Measurements from ENCODE around the gene TSC22D1.

TSC22D1 gene

DNA sequence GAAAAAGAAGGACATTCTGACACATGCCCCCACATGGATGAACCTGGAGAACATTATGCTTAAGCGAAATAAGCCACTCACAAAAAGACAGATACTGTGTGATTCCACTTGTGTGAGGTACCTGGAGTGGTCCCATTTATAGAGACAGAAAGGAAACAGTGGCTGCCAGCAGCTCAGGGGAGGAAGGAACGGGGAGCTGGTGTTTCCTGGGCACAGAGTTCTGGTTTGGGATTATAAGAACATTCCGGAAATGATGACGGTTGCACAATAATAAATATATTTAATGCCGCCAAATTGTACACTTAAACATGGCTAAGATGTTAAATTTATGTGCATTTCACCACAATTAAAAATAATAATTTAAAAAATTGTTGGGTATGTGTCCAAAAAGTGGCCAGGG lies 169.5 kb downstream of the TSC22D1 start:
- no peak for DNase-seq (ENCODE audit: low read depth in 2 of 2)

DNA sequence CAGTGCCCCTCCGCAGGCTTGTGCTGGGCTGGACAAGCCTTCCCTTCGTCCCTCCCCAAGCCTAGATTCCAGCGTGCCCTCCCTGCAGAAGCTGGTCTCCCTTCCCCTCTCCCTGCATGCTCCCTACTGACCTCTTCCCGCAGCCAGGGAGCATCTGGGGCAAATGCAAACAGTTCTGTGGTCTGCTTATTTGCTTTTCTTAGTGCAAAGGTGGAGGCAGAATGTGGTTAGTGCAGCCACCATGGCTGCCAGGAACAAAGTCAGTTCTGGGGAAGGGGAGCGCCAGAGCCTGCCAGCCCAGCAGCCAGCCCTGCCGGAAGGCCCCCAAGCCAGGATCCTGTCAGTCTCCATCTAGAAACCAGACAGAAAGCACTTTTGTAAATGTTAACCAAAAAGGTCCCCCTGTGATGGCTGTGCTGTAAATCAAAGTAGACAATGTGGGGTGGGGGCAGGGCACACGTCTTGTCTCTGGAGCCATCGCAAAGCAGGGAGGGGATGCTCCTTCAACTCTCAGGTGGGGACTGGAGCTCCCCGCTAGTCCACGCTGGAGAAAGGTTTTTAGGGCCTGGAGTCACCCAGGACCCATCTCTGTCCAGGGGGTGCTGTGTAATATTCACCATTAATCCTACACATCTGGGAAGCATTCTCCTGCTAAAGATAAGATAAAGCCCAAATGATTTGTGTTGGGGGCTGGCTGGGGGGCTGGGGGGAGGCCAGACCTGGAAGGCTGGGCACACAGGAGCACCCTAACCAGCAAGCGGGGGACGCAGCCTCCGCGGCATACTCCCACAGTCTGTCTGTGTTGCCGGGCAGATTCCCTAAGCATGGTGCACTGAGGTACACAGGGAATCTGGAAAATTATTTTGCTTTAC lies 171.6 kb downstream of the TSC22D1 start:
- DNase-seq (ENCODE audit: low read depth in 2 of 2): no peak

DNA sequence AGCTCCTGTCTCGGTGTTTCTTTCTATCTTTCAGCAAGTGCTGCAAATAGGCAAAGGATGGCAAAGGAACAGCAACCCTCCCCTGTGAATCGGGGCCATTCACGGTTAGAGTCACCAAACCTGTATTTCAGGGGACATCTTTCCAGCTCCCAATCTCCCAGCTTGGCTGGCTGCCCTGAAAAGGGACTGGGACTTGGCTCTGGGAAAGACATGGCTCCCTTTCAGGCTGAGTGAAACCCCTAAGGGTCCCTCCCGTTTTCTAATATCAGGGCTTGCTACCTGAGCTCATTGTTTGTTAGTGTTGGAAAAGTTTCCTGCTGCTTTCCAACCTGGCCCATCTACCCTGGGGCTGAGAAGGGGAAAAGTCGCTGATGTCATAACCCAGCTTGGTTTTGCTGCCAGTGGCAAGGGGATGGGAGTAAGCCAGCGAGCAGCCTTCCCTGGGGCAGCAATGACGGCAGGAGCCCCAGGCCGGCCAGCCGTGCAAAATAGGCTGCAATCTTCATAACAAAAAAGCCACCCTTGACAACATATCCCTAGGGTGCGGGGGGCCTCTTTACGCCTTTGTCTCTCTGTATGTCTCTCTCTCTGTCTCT lies 172.6 kb downstream of the TSC22D1 start:
- DNase-seq (ENCODE audit: low read depth in 2 of 2): no peak

DNA sequence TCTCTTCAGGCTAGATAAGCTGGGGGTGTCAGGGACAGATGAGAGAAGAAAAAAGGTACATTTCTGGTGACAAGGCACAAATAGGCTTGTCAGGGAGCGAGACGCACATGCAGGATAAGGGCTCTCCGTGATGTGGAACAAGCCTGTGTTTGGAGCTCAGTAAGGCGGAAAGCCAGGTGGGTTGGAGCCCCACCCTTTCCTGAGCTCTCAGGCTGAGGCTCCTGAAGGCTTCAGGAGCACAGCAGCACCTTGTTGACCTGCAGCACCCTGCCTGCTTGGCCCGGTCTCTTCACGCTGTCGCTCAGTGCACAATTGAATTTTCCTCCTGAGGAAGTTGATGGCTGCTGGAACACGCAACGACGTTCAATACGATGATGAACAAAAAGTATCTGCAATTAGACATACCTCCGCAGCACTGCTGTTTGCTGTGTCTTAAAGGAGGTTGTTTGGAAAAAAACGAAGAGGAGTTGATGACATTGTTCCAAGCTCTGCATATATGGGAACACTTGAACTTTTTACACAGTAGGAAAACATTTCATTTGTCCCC lies 173.2 kb downstream of the TSC22D1 start:
- no peak for DNase-seq (ENCODE audit: low read depth in 2 of 2)

DNA sequence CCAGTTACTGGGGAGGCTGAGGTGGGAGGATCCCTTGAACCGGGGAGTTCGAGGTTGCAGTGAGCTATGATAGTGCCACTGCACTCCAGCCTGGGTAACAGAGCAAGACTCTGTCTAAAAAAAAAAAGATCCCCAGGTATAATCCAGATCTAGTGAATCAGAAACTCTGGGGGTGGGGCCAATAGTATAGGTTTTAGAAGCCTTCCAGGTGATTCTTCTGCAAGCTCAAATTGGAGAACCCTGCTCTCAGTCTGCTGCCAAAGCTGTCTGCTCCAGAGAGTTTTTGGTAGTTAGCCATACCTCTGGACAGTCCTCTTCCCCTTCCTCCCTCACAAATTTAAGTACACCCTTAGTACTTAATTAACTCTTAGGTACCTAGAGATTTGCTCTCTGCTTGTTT lies 174.6 kb downstream of the TSC22D1 start:
- no peak for DNase-seq (ENCODE audit: low read depth in 2 of 2)

DNA sequence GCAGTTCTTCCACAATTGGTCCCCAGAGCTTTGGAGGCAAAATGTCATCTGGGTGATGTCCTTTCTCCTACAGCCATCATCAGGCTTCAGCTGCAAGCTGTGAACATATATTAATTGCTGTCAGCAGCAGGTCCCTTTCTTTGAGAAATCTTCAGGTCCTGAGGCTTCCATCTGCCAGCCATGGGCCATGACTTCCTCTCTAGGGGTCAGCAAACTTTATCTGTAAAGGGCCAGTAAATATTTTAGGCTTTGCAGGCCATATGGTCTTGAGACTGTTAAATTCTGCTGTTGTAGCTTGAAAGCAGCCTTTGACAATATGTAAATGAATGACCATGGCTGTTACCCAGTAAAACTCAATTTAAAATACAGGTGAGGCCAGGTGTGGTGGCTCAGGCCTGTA lies 175.4 kb downstream of the TSC22D1 start:
- no peak for DNase-seq (ENCODE audit: low read depth in 2 of 2)

DNA sequence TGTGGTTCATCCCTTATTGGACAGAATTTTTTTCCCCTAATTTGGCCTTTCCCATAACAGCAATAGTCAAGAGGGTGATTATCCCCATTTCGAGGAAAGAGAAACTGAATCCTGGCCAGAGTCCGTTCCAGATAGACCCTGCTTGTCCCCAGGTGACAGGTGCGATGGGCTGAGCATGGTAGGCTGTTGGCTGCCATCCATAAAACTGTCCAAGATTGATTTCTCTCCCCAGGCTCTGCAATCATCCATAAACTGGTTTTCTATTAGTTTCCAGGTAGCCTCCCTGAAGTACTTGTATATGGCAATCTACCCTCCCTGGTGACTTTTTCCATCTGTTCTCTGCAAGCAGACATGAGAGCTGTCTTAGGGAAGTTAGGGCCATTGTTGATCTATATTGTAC lies 177.1 kb downstream of the TSC22D1 start:
- DNase-seq (ENCODE audit: low read depth in 2 of 2): no peak

DNA sequence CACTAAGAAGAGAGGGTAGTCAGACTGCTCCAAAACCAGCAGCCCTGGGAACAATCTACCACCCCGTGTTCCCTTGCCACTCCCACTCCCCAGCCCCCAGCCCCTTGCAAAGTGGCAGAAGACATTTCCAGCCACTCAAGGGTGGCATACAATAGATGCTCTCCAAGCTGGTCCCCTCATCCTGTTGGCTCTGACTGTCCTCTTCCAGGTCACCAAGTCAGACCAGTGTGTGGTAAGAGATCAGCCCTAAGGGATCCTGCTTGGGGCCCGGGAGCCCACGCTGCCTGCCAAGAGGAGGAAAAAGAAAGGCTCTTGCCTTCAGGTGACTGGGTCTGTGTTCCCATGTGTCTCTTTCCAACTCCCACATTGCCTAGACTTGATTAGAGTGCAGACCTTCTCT lies 177.5 kb downstream of the TSC22D1 start:
- DNase-seq (ENCODE audit: low read depth in 2 of 2): no peak

DNA sequence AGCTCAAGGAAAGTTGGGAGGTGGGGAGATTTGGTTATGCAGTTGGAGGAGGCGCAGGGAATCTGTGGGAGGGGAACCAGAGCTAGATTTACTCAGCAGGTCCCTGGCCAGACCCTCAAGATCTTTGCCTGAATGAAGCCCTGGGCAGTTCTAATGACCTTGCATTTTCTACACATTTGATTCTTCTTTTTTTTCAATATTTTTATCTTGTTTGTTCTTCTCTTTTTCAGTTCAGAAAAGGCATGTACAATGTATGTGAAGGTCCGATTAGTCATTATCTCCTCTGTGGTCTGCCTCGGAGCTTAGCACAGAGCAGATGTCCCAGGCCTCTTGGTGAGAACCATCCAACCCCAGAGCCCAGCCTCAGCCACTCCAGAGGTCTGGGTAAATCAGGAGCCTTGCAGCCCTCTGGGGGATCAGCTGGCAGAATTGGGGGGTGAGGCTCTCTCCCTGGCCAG lies 178.3 kb downstream of the TSC22D1 start:
- DNase-seq (ENCODE audit: low read depth in 2 of 2): no peak

DNA sequence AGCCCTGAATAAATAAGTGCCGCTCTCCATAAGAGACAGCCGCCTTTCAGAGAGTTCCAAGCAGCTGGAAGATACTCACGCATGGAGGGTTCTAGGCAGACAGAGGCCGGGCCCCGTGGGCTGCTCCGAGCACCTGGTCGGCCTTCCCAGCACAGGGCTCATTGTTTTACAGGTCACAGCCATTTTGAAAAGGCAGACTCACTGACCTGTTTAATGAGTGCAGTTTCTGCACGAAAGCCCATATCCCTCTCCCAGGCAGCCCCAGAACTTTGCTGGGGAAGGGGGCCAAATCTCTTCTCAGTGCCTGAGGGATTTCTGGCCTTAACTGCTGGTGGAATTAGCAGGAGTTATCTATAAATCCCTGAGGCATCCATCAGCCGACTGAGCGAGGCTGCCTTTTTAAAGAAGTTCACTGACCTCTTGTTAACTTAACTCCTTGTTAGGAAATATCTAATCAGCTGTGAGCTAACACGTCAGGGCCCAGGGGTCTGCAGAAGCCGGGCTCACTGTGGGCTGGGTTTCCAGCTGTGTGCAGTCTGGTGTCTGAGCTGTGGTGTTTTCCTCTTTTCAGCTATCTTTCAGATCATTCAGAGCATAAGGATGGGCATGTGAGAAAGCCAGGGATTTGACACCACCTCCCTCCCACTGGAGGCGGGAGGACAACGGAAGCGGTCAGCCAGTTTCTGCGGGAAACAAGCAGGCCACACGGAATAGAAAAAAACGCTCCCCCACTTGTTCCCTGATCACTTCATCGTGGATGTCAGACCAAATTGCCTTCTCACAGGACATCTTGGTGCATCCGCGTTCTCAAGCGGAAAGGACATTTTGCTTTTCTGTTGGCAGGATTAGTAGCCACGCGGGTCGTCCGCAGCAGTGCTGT lies 179.2 kb downstream of the TSC22D1 start:
- no peak for DNase-seq (ENCODE audit: low read depth in 2 of 2)

DNA sequence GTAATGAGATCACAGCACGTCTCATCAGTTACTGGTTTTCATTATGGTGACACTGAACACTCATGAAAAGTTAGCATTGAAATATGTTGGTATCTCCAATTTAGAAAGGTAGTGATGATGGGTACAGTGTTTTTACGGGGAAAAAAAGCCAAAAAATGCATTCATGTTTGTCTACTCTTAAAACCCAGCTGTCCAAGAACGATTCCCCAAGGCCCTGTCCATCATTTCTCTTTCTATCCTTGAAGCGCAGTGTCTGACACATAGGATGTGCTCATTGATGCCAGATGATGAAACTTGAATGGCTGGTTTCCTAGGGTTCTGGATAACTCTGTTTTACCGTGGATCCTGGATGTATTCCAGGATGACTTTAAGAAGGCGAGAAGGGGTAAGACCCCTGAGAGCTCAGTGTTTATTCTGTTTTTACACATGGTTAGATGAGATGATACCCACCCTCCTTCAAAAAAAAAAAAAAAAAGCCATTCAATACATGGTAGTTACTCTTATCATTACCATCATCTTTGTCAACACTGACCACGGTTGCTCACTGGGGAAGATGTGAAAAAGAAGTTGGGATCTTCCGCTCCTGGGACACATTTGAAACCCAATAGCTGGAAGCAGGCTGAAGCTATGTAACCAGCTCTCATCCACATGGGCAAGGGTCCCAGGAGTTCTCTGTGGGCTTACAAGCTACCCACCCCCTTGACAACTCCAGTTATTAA lies 180.0 kb downstream of the TSC22D1 start:
- DNase-seq (ENCODE audit: low read depth in 2 of 2): peak; percentile 50 to 55

DNA sequence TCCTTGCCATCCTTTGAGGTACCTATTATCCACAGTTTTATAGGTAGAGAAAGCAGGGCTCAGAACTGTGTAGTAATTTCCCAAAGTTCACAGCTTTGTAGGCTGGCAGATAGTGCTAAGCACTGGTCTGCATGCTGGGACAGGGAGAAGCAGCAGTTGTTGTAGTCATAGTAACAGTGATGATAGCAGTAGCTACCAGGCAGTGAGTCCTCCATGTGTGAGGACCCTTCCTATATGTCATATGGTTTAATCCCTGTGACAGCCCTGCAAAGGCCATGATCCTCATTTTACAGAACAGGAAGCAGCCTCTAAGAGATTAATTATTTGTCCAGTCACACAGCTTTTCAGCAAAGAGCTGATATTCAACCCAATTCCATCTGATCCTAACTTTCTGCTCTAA lies 181.5 kb downstream of the TSC22D1 start:
- no peak for DNase-seq (ENCODE audit: low read depth in 2 of 2)

DNA sequence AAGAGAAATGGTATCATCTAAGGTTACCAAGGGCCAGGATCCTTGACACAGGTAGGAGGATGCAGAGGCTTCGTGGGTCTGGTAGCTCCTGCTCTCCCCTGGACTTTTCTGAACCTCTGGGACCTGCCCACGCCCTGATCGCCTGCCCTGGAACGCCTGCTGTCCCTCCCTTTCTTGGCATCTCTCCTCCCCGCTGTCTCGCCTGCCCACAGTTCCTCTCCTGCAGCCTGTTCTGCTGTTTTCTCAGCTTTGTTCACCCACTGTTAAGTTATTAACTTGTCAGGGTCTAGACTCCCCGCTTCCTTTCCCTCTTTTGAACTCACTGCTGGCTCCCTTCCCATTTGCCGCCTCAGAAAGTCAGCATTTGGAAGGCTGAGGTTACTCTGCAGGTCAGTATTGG lies 182.7 kb downstream of the TSC22D1 start:
- DNase-seq (ENCODE audit: low read depth in 2 of 2): no peak

DNA sequence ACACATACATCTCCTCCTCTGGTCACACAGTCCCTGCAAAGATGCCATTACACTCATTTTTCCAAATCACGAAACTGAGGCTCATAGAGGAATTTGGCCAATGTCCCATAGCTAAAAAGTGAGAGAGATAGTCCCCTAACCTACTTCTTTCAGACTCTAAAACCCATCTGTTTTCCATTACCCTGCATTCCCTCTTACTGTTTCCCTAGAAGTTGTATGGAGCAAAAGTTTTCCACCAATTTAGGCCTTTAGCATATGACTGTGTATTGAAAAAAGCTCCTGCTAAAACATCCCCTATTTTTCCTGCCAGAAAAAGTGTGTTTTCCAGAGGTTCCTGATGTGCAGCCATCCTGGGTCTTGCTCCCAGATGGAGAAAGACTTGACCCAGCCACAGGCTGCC lies 186.3 kb downstream of the TSC22D1 start:
- peak in 1 of 2 experiments; percentile 36 for DNase-seq (ENCODE audit: low read depth in 2 of 2)

DNA sequence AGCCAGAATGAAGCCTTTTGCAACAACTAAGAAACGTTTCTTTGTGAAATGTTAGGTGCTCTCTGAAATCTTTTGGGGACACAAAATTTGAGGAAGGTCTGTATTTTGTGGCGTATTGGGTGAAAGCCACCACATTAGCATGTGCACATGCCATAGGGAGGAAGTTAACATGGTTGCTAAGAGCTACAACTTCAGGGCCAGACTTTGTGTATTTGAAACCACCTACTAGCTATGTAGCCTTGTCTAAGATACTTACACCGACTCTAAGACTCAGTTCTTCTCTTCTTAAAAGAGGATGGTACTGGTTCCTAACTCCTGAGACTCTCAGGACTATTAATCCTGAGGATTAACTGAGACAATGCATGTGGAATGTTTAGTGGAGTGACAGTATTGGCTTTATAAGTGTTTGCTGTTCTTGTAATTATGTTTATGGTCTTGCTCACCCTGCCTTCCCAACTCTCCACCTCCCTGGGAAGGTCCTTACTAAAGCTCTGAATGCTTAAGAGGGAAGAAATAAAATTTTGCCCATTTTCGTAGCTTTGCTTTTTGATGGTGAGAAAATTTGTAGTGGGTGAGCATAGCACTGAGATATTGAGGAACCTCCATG lies 187.0 kb downstream of the TSC22D1 start:
- no peak for DNase-seq (ENCODE audit: low read depth in 2 of 2)

DNA sequence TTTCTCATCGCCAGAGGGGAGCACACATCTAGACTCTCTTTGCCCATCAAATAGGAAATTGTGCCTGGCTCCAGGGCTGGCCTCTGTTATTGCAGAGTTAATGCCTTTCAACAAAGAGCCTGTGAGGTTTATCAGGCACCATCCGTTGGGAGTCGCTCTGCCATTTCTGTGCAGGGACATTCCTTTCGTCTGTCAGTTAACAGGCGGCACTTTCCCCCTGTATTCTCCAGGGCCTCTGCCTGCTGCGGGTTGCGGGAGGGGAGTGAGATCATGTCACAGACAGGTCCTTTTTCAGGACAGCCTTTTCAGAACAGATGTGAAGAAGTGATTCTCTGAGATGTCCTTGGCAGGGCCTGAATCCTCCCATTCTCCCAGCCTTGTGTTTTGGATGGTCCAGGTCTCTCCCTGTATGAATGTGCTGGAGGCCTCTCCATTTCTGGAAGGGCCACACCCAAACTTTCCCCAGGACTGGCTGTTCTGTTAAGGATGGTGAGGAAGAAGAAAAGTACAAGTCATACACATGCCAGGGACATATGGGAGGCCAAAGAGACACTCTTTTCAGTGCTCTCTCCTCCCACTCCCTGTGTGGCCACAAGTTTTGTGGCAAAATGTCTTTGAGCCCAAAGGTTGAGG lies 187.6 kb downstream of the TSC22D1 start:
- no peak for DNase-seq (ENCODE audit: low read depth in 2 of 2)

DNA sequence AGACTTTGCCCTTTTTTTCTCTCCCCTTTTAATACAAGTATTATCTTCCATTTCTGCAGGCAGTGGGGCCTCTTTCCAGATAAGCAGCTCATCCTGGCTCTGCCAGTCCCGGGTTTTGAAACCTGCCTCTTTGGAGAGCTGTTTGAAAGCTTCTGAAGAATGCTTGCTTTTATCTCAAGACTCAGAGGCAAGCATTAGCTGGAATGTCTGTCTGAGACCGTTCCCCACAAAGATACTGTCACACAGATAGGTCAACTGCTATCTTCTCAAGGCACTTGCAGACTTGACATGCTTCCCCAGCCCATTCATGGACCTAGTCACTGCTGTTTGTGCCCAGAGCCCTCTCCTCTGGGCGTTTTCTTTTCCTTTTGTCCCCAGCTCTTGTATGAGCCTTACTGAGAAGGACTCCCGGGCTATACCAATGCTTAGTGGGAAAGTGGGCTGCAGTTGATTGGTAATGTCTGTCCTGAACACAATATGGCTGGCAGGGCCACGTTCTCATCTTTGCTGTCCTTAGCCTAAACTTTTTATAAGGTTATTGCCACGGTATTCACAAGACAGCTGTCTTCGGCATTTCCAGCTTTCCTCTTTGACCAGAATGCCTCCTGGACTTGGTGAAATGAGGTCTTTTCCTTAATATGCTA lies 189.1 kb downstream of the TSC22D1 start:
- no peak for DNase-seq (ENCODE audit: low read depth in 2 of 2)

DNA sequence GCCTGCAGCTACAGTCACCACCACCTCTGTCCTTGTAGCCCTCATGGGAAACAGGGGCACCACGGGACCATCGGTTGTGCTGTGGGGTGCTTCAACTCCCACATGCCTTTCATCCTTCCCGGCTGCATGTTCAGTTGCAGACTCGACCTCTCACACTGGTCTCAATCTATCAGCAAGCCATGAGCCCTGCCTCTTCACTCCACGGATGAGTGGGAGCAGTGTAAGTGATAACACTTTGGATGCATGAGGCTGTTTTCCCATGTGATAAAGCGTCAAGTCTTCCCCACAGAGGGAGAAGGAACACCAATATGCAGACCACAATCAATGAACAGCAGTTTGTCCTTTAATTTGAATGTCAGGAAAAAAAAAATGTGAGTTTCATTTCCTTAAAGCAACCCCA lies 190.3 kb downstream of the TSC22D1 start:
- DNase-seq (ENCODE audit: low read depth in 2 of 2): no peak

DNA sequence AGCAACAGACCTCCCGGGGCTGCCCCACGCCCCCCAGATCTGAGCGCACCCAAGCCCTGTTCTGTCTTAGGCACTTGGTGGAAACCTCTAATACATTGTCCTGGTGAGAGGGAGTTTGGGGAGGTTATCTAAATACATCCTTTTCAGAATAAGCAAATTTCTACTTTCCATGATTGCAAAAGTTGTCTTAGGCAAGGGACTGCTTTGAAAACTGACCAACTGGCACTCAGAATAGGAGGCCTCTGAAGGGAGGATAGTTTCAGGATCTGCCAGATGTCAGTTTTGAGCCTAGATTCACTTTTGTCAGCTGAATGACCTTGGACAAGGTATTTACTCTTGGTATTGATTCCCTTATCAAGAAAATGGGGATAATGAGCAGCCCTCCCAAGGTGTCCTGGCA lies 190.7 kb downstream of the TSC22D1 start:
- no peak for DNase-seq (ENCODE audit: low read depth in 2 of 2)

DNA sequence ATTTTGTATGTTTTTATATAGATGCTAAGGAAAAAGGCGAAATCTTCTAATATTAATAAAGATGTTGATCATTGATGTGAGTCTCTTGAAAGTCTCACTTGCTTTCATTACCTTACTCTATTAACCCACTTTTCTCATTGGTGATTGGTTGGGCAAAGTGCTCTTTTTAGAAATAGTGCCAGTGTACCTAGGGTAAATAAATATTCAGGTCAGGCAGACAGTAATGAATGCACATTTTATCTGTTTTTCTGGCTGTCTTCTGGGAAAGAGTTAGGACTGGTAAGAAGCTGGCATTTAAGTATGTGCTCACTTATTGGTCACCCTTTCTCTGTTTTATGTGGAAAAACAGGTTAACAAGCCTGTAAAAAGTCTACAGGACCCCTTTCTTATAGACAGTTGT lies 191.4 kb downstream of the TSC22D1 start:
- no peak for DNase-seq (ENCODE audit: low read depth in 2 of 2)
